Ectodermal cell (in vitro differentiated cells): Measurements from ENCODE around the gene LARGE1.

Source experiments
- H3K27ac ChIP-seq: 2 replicates; pipeline ENCODE4 v1.7.0; 2013; ENCODE audit warnings: mild to moderate bottlenecking, low read depth, low read length; ENCODE audit not compliant: insufficient read depth, poor library complexity, severe bottlenecking
- H3K27me3 ChIP-seq: 2 replicates; pipeline ENCODE4 v1.7.0; 2013; ENCODE audit warnings: mild to moderate bottlenecking, low read length; ENCODE audit not compliant: insufficient read depth, control insufficient read depth, poor library complexity, severe bottlenecking
- H3K36me3 ChIP-seq: one replicate; pipeline ENCODE4 v1.7.0; 2013; ENCODE audit warnings: low read length; ENCODE audit not compliant: control insufficient read depth, insufficient read depth
- H3K4me1 ChIP-seq: one replicate; pipeline ENCODE4 v1.7.0; 2013; ENCODE audit warnings: low read length; ENCODE audit not compliant: control insufficient read depth, insufficient read depth
- H3K4me3 ChIP-seq: 2 replicates; pipeline ENCODE4 v1.7.0; 2013; ENCODE audit warnings: low read depth, low read length, control low read depth; ENCODE audit not compliant: insufficient read depth
- H3K9me3 ChIP-seq: 2 replicates; pipeline ENCODE4 v1.7.0; 2013; ENCODE audit warnings: mild to moderate bottlenecking, low read length, moderate library complexity; ENCODE audit not compliant: control insufficient read depth
- WGBS, 2 experiments: methylation state at CpG; one replicate each; pipeline ENCODE4 v1.1.7; 2013; ENCODE audit warnings: missing lambda C conversion rate in 2 of 2; 5-methylcytosine and 5-hydroxymethylcytosine counted together

LARGE1 gene

DNA sequence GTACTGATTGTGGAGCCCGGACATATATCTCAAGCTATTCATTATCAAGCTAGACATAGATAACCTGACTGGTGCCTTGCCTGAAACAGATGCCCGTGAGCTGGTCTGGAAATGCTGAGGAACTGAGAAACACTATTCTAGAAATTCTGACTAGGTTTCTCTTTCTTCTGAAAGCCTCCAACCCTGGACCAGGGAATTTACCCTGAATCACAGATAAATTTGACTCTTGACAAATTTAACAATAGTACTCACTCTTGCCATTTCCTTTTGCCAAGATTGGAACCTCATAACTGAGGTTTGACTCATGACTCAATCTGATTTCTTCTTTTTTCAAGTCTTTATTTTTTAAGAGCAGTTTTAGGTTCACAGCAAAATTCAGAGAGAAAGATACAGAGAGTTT lies 672.5 kb downstream of the LARGE1 start:
- Histone ChIP-seq H3K27ac (no peak overlapping the region), H3K9me3 (no peaks in the 10 kb centered on the region), H3K36me3 (no peaks in the 10 kb centered on the region), H3K27me3 (no peaks in the 10 kb centered on the region), H3K4me1 (no peaks in the 10 kb centered on the region), H3K4me3 (no peak overlapping the region)
- 88 to 98% methylated on average over 1 to 2 of the region's 2 CpGs for WGBS, 2 experiments

DNA sequence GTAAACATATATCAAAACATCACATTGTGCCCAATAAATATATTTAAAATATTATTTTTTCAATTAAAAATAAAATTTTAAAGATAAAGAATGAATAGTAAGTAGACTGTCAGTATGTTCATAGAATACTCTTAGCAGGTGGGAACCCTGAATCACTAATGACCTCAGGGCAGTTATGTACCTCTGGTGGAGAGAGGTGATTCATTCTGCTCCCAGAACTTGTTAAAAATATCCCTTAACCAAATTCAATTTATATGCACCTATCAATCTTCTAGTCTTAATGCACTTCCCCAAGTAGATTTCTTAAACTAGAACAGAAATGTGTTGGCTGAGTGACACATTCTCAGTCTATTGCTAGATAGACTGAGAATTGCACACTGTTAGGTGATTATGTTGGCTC lies 678.2 kb downstream of the LARGE1 start:
- Histone ChIP-seq H3K27ac (no peak overlapping the region), H3K36me3 (no peaks in the 10 kb centered on the region), H3K4me3 (no peak overlapping the region), H3K4me1 (no peaks in the 10 kb centered on the region), H3K27me3 (no peaks in the 10 kb centered on the region), H3K9me3 (no peaks in the 10 kb centered on the region)

DNA sequence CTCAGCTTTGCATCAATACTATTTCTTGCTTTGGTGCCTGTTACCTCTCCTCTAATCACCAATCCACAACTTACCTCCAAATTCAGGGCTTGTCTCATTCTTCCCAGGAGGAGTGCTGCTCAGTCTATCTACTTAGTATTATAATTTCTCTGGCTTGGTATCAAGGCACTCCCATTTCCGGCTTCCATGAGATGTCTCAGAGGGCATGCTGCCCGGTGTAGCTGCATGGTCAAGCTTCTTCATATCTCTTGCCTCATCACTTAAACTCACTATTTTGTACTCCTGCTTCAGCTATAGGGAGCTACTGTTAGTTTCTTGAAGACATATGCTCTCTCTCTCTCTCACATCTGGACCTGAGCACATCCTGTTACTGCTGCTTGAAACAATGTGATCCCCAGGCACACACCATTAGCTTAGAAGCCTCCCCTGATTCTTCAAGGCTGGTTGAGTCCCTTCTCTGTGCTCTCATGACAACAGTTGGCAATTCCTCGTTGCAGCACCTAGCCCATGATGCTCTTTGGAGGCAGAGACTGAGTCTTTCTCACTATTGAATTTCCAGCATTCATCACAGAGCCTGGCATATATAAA lies 679.3 kb downstream of the LARGE1 start:
- no peaks in the 10 kb centered on the region for H3K9me3 ChIP-seq
- H3K4me1 ChIP-seq = no peaks in the 10 kb centered on the region
- H3K27ac ChIP-seq = no peak overlapping the region
- H3K36me3 ChIP-seq = no peaks in the 10 kb centered on the region
- H3K4me3 ChIP-seq = no peak overlapping the region
- no peaks in the 10 kb centered on the region for H3K27me3 ChIP-seq
- WGBS, 2 experiments = 82 to 83% methylated on average over 3 of the region's 3 CpGs

DNA sequence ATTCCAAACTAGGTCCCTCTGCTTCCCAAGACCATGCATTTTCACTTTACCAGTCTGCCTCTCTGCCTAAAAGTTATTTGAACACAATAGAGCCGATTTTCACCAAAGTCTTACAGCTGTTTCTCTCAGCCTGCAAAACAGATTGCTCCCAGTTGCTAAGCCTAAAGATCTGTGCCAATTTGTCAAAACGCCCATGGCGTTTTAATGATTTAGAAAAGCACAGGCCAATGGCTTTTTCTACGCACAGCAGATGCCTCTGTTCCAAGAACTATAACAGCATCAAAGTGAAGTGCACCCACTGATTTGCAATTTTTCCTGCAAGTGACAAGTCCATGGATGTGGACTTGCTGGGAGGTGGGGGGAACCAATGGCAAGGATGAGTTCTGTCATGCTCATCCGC lies 688.2 kb downstream of the LARGE1 start:
- Histone ChIP-seq H3K36me3 (no peaks in the 10 kb centered on the region), H3K4me1 (no peaks in the 10 kb centered on the region), H3K27ac (no peak overlapping the region), H3K27me3 (no peaks in the 10 kb centered on the region), H3K9me3 (no peaks in the 10 kb centered on the region), H3K4me3 (no peak overlapping the region)
- WGBS, 2 experiments = 92 to 93% methylated on average over 5 of the region's 5 CpGs

DNA sequence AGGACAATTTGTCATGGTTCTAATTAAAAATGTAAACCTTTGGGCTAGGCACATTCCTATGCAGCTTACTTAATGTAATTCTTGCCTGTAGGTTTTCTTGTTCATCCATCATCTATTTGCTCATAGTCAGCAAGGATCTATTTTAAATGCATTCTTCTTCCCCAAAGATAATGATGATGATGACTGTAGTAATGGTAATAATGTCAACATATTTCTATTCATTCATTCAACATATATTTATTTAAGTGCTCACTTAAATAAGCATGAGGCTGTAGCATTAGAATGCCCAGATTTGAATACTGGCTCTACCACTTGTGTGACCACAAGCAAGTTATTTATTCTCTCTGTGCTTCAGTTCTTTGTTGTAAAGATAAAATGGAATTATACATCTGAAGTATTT lies 692.5 kb downstream of the LARGE1 start:
- Histone ChIP-seq H3K27ac (no peak overlapping the region), H3K4me3 (no peak overlapping the region), H3K9me3 (no peaks in the 10 kb centered on the region), H3K4me1 (no peaks in the 10 kb centered on the region), H3K27me3 (no peaks in the 10 kb centered on the region), H3K36me3 (no peaks in the 10 kb centered on the region)

DNA sequence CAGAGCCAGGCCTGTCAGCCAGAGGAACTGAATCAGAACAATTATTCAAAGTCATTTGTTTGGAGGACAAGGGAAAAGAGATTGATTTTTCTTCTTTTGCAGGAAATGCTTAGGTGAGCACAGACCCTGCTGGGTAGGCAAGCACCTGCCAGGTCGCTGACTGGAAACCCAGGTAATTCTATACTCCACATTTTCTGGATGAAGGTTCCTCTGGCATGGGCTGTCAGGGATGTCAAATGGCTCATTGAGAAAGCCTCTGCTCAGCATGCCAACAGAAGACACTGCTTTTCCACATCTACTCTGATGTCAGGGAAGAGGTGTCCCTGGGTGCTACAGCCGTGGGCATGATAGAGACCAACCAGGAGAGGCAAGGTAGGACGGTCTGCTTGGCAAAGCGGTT lies 695.4 kb downstream of the LARGE1 start:
- no peak overlapping the region for H3K27ac ChIP-seq
- 81 to 82% methylated on average over 4 of the region's 4 CpGs for whole genome bisulfite sequencing, 2 experiments
- H3K9me3 ChIP-seq = no peaks in the 10 kb centered on the region
- H3K36me3 ChIP-seq = no peaks in the 10 kb centered on the region
- H3K4me3 ChIP-seq = no peak overlapping the region
- H3K27me3 ChIP-seq = no peaks in the 10 kb centered on the region
- H3K4me1 ChIP-seq = no peaks in the 10 kb centered on the region
